CD4-positive, alpha-beta T cell (primary cell): Measurements from ENCODE around the gene DISP3. TPM values are rescaled to one million over a fixed set of nuclear protein-coding genes. Genes with fewer than 3 reads are reported as not detected.

Experiments
- ATAC-seq: fragments of 200-7000 bp; cut with Tn5 transposase; one replicate; pipeline ENCODE4 v1.10.0; 2022; ENCODE audit warnings: mild to moderate bottlenecking; ENCODE audit not compliant: poor library complexity
- CTCF ChIA-PET: fragments of 350-600 bp; sonication (Branson Sonifier 250); formaldehyde crosslinking; loops from one replicate; lab custom pipeline; 2021; ENCODE audit warnings: antibody characterized with exemption, inconsistent platforms; lab: Charles Lee
- POLR2A ChIA-PET: fragments of 350-600 bp; sonication (Branson Sonifier 250); formaldehyde crosslinking; loops from one replicate; lab custom pipeline; 2021; ENCODE audit warnings: antibody characterized with exemption, inconsistent platforms; lab: Charles Lee
- DNase-seq, 14 experiments: peaks; one replicate each; pipeline ENCODE4 v3.0.0-alpha.2; 2013 to 2020; ENCODE audit warnings: mixed read lengths in 2 of 14
- H3K27ac ChIP-seq, 2 donors: one replicate each; pipeline versions ENCODE4 v1.5.1 to v1.7.0; 2013; ENCODE audit warnings: low read length in 2 of 2, low read depth in 1 of 2, mild to moderate bottlenecking in 1 of 2
- H3K27me3 ChIP-seq, 2 experiments: 1 replicate in 1 of 2; 2 replicates in 1 of 2; pipeline versions ENCODE4 v1.6.1 to v1.7.0; 2013; ENCODE audit warnings: low read length in 2 of 2, control low read depth in 1 of 2, mild to moderate bottlenecking in 1 of 2, moderate library complexity in 1 of 2; ENCODE audit not compliant: insufficient read depth in 2 of 2, control insufficient read depth in 1 of 2
- H3K36me3 ChIP-seq: one replicate; pipeline ENCODE4 v1.6.1; 2013; ENCODE audit warnings: low read length, control low read depth; ENCODE audit not compliant: insufficient read depth
- H3K4me1 ChIP-seq: one replicate; pipeline ENCODE4 v1.6.1; 2013; ENCODE audit warnings: low read length, control low read depth; ENCODE audit not compliant: insufficient read depth
- H3K4me3 ChIP-seq: one replicate; pipeline ENCODE4 v1.5.1; 2013; ENCODE audit warnings: mild to moderate bottlenecking, low read length, moderate library complexity
- H3K9me3 ChIP-seq, 2 experiments: 1 replicate in 1 of 2; 2 replicates in 1 of 2; pipeline versions ENCODE4 v1.6.1 to v1.7.0; 2013; ENCODE audit warnings: low read length in 2 of 2, mild to moderate bottlenecking in 2 of 2, control low read depth in 1 of 2, moderate library complexity in 1 of 2; ENCODE audit not compliant: control insufficient read depth in 1 of 2, insufficient read depth in 1 of 2
- H3K27ac Mint-ChIP-seq: one replicate; pipeline ENCODE4 v1.8.0; 2020; ENCODE audit warnings: mixed read lengths
- H3K27me3 Mint-ChIP-seq: one replicate; pipeline ENCODE4 v1.8.0; 2021; ENCODE audit warnings: mixed read lengths
- H3K36me3 Mint-ChIP-seq: one replicate; pipeline ENCODE4 v1.8.0; 2021; ENCODE audit warnings: low read depth, mixed read lengths
- H3K4me1 Mint-ChIP-seq: one replicate; pipeline ENCODE4 v1.8.0; 2021; ENCODE audit warnings: low read depth, mixed read lengths
- H3K4me3 Mint-ChIP-seq: one replicate; pipeline ENCODE4 v1.8.0; 2020; ENCODE audit warnings: mild to moderate bottlenecking, mixed read lengths
- H3K9me3 Mint-ChIP-seq: one replicate; pipeline ENCODE4 v1.8.0; 2020; ENCODE audit warnings: mixed read lengths
- CTCF ChIP-seq: fragments of 200-600 bp; IDR thresholded peaks from one replicate; pipeline ENCODE4 v1.8.0; 2022; ENCODE audit warnings: antibody characterized with exemption, mild to moderate bottlenecking
- intact Hi-C, 2 experiments: fragments of 100-400 bp; cut with DNase I in 1 of 2; cut with micrococcal nuclease in 1 of 2; formaldehyde crosslinking; loops; one replicate each; pipeline versions ENCODE4 v1.15.1 to v1.9.0; 2023 to 2025; cut with DNase I, micrococcal nuclease
- total RNA-seq, 174 experiments: library from RNA in 2 of 174; stranded (reverse) in 2 of 174; gene quantifications; one replicate each; pipeline ENCODE4 v1.2.3 and lab custom pipeline; 2021 to 2026

DISP3 gene
- total RNA-seq, 2 experiments from 2014 or later = 0.55 to 0.56 TPM

- Mint-ChIP-seq H3K36me3 (no peaks in the 10 kb centered on the region), H3K9me3 (no peaks in the 10 kb centered on the region), H3K4me1 (no peaks in the 10 kb centered on the region), H3K4me3 (no peak overlapping the region), H3K27me3 (no peaks in the 10 kb centered on the region), H3K27ac (no peak overlapping the region)
- H3K4me3 ChIP-seq = no peak overlapping the region
- H3K27ac ChIP-seq = no peak overlapping the region
- H3K4me1 ChIP-seq = no peaks in the 10 kb centered on the region
- no peak for TF ChIP-seq CTCF
- intact Hi-C loops = no loop called here
- CTCF ChIA-PET = no interaction called here
- POLR2A ChIA-PET = no interaction called here
- ATAC-seq (no peak), DNase-seq (no peak)
- H3K9me3 ChIP-seq = no peaks in the 10 kb centered on the region
- H3K36me3 ChIP-seq = no peaks in the 10 kb centered on the region
- peaks cover 0 to 3% of the 10 kb centered on the region in 2 experiments for H3K27me3 ChIP-seq
Observed at GRCh38 chr1:11449100-11449403, 29.9 kb upstream of the DISP3 start.

GRCh38 chr1:11450310-11450709 lies 28.6 kb upstream of the DISP3 start:
- TF ChIP-seq CTCF = no peak
- Histone ChIP-seq H3K27me3 (peaks cover 0 to 3% of the 10 kb centered on the region in 2 experiments), H3K4me3 (no peak overlapping the region), H3K9me3 (no peaks in the 10 kb centered on the region), H3K4me1 (no peaks in the 10 kb centered on the region), H3K36me3 (no peaks in the 10 kb centered on the region), H3K27ac (no peak overlapping the region)
- CTCF ChIA-PET = interaction anchor here (0.6 kb wide), 1 partner anchor 23 kb away, joined by 3 read pairs; no protein-coding TSS in a partner anchor
- H3K27me3 Mint-ChIP-seq = no peaks in the 10 kb centered on the region
- H3K4me1 Mint-ChIP-seq = no peaks in the 10 kb centered on the region
- H3K4me3 Mint-ChIP-seq = no peak overlapping the region
- POLR2A ChIA-PET = no interaction called here
- intact Hi-C loops = no loop called here
- H3K9me3 Mint-ChIP-seq = no peaks in the 10 kb centered on the region
- ATAC-seq (no peak), DNase-seq (no peak)
- no peak overlapping the region for H3K27ac Mint-ChIP-seq
- H3K36me3 Mint-ChIP-seq = no peaks in the 10 kb centered on the region

GRCh38 chr1:11453742-11454491 lies 25.0 kb upstream of the DISP3 start:
- H3K9me3 Mint-ChIP-seq = no peaks in the 10 kb centered on the region

More at GRCh38 chr1:11453742-11454491, 25.0 kb upstream of the DISP3 start:
- DNase-seq = no peak
- POLR2A ChIA-PET = no interaction called here
- CTCF ChIA-PET = no interaction called here
- no peak overlapping the region for H3K4me3 Mint-ChIP-seq
- H3K4me1 ChIP-seq = peaks cover 22% of the 10 kb centered on the region
- H3K27me3 Mint-ChIP-seq = no peaks in the 10 kb centered on the region
- TF ChIP-seq CTCF = no peak
- H3K4me3 ChIP-seq = no peak overlapping the region
- H3K27me3 ChIP-seq = no peaks in the 10 kb centered on the region
- H3K36me3 Mint-ChIP-seq = no peaks in the 10 kb centered on the region
- H3K4me1 Mint-ChIP-seq = peaks cover 26% of the 10 kb centered on the region
- no peak overlapping the region for H3K27ac Mint-ChIP-seq
- H3K27ac ChIP-seq = no peak overlapping the region
- no peak for ATAC-seq
- no peaks in the 10 kb centered on the region for H3K36me3 ChIP-seq
- intact Hi-C loops = no loop called here
- no peaks in the 10 kb centered on the region for H3K9me3 ChIP-seq
